ENCODE results near the gene TRIM2.

DNA sequence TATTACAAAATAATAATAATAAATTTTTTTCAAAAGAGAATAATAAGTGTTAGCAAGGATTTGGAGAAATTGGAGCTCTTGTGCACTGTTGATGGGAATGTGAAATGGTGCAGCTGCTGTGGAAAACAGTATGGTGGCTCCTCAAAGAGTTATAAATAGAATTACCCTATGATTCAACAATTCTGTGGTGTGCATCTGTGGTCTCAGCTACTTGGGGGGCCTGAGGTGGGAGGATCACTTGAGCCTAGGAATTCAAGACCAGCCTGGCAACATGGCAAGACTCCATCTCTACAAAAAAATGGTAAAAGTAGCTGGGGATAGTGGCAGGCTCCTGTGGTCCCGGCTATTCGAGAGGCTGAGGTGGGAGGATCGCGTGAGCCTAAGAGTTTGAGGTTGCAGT lies 159.8 kb downstream of the TRIM2 start:
- TF ChIP-seq, protein P1, sequence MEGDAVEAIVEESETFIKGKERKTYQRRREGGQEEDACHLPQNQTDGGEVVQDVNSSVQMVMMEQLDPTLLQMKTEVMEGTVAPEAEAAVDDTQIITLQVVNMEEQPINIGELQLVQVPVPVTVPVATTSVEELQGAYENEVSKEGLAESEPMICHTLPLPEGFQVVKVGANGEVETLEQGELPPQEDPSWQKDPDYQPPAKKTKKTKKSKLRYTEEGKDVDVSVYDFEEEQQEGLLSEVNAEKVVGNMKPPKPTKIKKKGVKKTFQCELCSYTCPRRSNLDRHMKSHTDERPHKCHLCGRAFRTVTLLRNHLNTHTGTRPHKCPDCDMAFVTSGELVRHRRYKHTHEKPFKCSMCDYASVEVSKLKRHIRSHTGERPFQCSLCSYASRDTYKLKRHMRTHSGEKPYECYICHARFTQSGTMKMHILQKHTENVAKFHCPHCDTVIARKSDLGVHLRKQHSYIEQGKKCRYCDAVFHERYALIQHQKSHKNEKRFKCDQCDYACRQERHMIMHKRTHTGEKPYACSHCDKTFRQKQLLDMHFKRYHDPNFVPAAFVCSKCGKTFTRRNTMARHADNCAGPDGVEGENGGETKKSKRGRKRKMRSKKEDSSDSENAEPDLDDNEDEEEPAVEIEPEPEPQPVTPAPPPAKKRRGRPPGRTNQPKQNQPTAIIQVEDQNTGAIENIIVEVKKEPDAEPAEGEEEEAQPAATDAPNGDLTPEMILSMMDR (IDR thresholded peaks at IDR 0.05; ENCODE audit: poor library complexity): no peak
- TF ChIP-seq EZH2 (IDR thresholded peaks at IDR 0.05; ENCODE audit: borderline replicate concordance): no peak
- TF ChIP-seq EZH2phosphoT487 (IDR thresholded peaks at IDR 0.05; ENCODE audit: low read depth, severe bottlenecking, unreplicated experiment): no peak
